GM18858 (cell line): ENCODE measurements around the gene KEAP1.

Source experiments
- ATAC-seq: cut with Tn5 transposase; IDR thresholded peaks from one replicate; pipeline ENCODE4 v1.9.1; 2021; ENCODE audit not compliant: unreplicated experiment

The KEAP1 gene

GRCh38 chr19:10525636-10526035, 22.5 kb upstream of the KEAP1 start:
- ATAC-seq: no peak

- ATAC-seq: no peak
These were observed 20.0 kb upstream of the KEAP1 start for GRCh38 chr19:10523135-10523636.

GRCh38 chr19:10521461-10522171, 18.5 kb upstream of the KEAP1 start:
- no peak for ATAC-seq

- no peak for ATAC-seq
These were observed 17.6 kb upstream of the KEAP1 start for GRCh38 chr19:10520652-10521318.

- ATAC-seq: no peak
These were observed 16.3 kb upstream of the KEAP1 start for GRCh38 chr19:10519421-10519820.

- ATAC-seq: no peak
These were observed 15.5 kb upstream of the KEAP1 start for GRCh38 chr19:10518444-10519361.

- ATAC-seq: no peak
These were observed 14.7 kb upstream of the KEAP1 start for GRCh38 chr19:10517760-10518443.

- ATAC-seq: no peak
These were observed 14.2 kb upstream of the KEAP1 start, which contains the start of gene S1PR5 for GRCh38 chr19:10517361-10517759. S1PR5 (minus strand) TSS chr19:10517447; CDS start chr19:10515011, 2,436 bp downstream.

GRCh38 chr19:10516671-10517286, 13.6 kb upstream of the KEAP1 start:
- no peak for ATAC-seq

GRCh38 chr19:10516064-10516385, 12.9 kb upstream of the KEAP1 start:
- no peak for ATAC-seq

GRCh38 chr19:10514211-10515145, 11.3 kb upstream of the KEAP1 start:
- no peak for ATAC-seq

GRCh38 chr19:10513223-10513622, 10.1 kb upstream of the KEAP1 start:
- no peak for ATAC-seq

- ATAC-seq: no peak
These were observed 7.2 kb upstream of the KEAP1 start for GRCh38 chr19:10510301-10510802.

- ATAC-seq: no peak
These were observed 5.6 kb upstream of the KEAP1 start for GRCh38 chr19:10508707-10509106.

- ATAC-seq: no peak
These were observed 4.9 kb upstream of the KEAP1 start for GRCh38 chr19:10508036-10508435.

- no peak for ATAC-seq
These were observed 2.5 kb upstream of the KEAP1 start for GRCh38 chr19:10505583-10506229.

GRCh38 chr19:10502524-10503001, 593 bp downstream of the KEAP1 start:
- peak; percentile 61 for ATAC-seq

GRCh38 chr19:10501971-10502523, 1.1 kb downstream of the KEAP1 start:
- no peak for ATAC-seq
